ENCODE results near the gene DNMT1. TPM values are rescaled to one million over a fixed set of nuclear protein-coding genes. Genes with fewer than 3 reads are reported as not detected.

Gene DNMT1
- total RNA-seq, 1 donor from 2014 or later, result 333 TPM

DNA sequence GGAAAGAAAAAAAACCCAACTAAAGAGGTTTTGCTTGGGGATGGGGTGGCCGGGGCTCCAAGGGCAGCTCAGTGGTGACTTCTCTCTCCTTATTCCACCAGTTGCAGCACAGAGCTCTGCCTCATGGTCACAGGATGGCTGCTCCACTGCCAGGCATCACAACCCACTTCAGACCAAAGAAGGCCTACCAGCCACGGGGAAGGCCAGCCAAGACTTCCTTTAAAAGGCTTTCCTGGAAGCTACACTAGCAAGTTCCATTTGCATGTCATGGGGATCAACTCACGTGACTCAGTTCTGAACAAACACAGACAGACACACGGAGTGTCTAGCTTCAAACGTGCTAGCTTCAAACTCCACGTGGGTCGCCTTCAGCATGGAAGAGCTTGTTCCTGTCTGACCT lies 61.8 kb downstream of the DNMT1 start:
- Mint-ChIP-seq H3K4me1 (no peaks in the 10 kb centered on the region), H3K9me3 (no peaks in the 10 kb centered on the region), H3K4me3 (no peak overlapping the region), H3K36me3 (ENCODE audit: low read depth) (peaks cover 7% of the 10 kb centered on the region), H3K27me3 (ENCODE audit: low read depth) (no peaks in the 10 kb centered on the region), H3K27ac (ENCODE audit: unreplicated experiment) (no peak overlapping the region)
- no peak for DNase-seq (ENCODE audit: low read depth, low spot score)
- TF ChIP-seq, protein P1, sequence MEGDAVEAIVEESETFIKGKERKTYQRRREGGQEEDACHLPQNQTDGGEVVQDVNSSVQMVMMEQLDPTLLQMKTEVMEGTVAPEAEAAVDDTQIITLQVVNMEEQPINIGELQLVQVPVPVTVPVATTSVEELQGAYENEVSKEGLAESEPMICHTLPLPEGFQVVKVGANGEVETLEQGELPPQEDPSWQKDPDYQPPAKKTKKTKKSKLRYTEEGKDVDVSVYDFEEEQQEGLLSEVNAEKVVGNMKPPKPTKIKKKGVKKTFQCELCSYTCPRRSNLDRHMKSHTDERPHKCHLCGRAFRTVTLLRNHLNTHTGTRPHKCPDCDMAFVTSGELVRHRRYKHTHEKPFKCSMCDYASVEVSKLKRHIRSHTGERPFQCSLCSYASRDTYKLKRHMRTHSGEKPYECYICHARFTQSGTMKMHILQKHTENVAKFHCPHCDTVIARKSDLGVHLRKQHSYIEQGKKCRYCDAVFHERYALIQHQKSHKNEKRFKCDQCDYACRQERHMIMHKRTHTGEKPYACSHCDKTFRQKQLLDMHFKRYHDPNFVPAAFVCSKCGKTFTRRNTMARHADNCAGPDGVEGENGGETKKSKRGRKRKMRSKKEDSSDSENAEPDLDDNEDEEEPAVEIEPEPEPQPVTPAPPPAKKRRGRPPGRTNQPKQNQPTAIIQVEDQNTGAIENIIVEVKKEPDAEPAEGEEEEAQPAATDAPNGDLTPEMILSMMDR (conservative IDR thresholded peaks at IDR 0.05), result no peak

DNA sequence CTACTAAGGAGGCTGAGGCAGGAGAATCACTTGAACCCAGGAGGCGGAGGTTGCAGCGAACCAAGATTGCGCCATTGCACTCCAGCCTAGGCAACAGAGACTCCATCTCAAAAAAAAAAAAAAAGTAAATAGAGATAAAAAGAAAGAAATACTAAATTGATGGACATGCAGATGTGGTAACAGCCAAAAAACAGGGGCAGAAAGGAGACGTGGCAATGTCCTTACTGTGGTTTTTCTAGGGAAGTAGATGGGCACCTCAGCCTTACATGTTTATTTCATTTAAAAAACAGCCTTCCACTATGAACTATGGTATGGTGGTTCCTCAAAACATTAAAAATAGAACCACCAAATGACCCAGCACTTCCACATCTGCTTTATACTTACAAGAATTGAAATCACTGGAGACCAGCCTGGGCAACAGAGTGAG lies 68.5 kb downstream of the DNMT1 start:
- H3K27ac Mint-ChIP-seq (ENCODE audit: unreplicated experiment), result no peak overlapping the region
- peaks cover 4% of the 10 kb centered on the region for H3K36me3 Mint-ChIP-seq (ENCODE audit: low read depth)
- H3K27me3 Mint-ChIP-seq (ENCODE audit: low read depth), result no peaks in the 10 kb centered on the region
- TF ChIP-seq, protein P1 (conservative IDR thresholded peaks at IDR 0.05), result no peak
- no peak overlapping the region for H3K4me3 Mint-ChIP-seq
- H3K4me1 Mint-ChIP-seq, result no peaks in the 10 kb centered on the region
- no peaks in the 10 kb centered on the region for H3K9me3 Mint-ChIP-seq
- DNase-seq (ENCODE audit: low read depth, low spot score), result no peak

DNA sequence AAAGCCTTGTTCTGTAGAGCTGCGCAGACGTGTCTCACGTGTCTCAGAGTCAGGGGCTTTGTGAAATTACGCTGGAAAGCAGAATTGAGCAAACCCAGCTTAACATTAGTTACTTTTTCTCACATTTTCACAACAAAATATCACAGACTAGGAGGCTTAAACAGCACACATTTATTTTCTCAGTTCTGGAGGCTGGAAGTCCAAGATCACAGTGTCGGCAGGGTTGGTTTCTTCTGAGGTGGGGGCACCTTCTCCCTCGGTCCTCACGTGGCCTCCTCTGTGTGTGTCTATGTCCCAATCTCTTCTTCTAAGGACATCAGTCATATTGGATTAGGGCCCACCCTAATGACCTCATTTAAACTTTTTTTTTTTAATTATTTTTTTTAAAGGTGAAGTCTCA lies 70.3 kb downstream of the DNMT1 start:
- peak overlapping the region; percentile 26 for H3K4me3 Mint-ChIP-seq
- H3K27ac Mint-ChIP-seq (ENCODE audit: unreplicated experiment), result no peak overlapping the region
- H3K4me1 Mint-ChIP-seq, result peaks cover 5% of the 10 kb centered on the region
- H3K27me3 Mint-ChIP-seq (ENCODE audit: low read depth), result peaks cover 6% of the 10 kb centered on the region
- DNase-seq (ENCODE audit: low read depth, low spot score), result no peak
- TF ChIP-seq, protein P1 (conservative IDR thresholded peaks at IDR 0.05), result no peak
- no peaks in the 10 kb centered on the region for H3K9me3 Mint-ChIP-seq
- peaks cover 10% of the 10 kb centered on the region for H3K36me3 Mint-ChIP-seq (ENCODE audit: low read depth)

DNA sequence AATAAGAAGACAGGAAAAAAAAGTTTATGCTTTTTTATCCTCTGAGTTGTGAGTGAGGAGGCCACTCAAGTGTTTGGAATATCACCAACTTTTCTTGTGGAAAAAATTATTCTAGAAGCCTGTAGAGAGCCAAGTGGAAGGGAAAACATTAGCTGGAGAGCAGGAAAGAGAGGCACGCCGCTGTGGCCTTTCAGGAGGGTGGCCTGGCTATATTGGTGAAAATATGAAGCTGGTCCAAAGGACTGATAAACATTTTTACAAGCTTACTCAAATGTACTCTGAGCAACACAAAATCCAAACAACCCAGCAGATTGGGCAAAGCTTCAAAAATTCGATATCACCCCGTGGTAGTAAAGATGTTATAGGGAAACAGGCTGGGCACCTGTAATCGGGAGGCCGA lies 72.7 kb downstream of the DNMT1 start:
- TF ChIP-seq, protein P1 (conservative IDR thresholded peaks at IDR 0.05), result no peak
- H3K27me3 Mint-ChIP-seq (ENCODE audit: low read depth), result peaks cover 6% of the 10 kb centered on the region

DNA sequence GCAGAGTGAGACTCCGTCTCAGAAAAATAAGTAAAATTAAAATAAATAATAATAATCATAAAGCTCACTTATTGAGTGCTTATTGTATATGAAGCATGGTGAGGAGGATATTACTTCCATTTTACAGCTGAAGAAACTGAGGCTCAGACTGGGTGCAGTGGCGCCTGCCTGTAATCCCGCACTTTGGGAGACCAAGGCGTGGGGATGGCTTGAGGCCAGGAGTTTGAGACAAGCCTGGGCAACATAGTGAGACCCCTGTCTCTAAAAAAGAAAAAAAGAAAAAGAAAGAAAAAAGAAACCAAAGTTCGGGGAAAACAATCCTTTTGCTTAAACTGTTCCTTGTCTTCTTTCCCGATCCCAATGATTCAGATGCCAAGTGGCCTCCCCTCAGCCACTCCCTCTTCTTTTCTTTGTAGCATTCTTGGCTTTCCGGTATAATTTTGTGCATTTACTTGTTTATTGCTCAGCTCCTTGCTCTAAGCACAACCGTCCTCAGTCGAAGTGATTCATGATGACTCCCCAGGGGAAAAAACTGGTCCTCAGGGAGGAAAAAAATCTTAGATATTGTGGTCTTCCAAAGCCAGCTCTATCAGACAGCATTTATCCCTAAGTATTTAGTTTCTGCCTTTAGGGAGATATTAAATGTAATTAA lies 74.1 kb downstream of the DNMT1 start:
- peaks cover 9% of the 10 kb centered on the region for H3K27me3 Mint-ChIP-seq (ENCODE audit: low read depth)
- peak overlapping the region; percentile 78 for H3K4me3 Mint-ChIP-seq
- H3K36me3 Mint-ChIP-seq (ENCODE audit: low read depth), result peaks cover 10% of the 10 kb centered on the region
- H3K27ac Mint-ChIP-seq (ENCODE audit: unreplicated experiment), result no peak overlapping the region
- TF ChIP-seq, protein P1 (conservative IDR thresholded peaks at IDR 0.05), result no peak
- peaks cover 11% of the 10 kb centered on the region for H3K4me1 Mint-ChIP-seq
- H3K9me3 Mint-ChIP-seq, result no peaks in the 10 kb centered on the region
- no peak for DNase-seq (ENCODE audit: low read depth, low spot score)

More for the DNA sequence above, 72.7 kb downstream of the DNMT1 start:
- Mint-ChIP-seq H3K9me3 (no peaks in the 10 kb centered on the region), H3K27ac (ENCODE audit: unreplicated experiment) (no peak overlapping the region), H3K36me3 (ENCODE audit: low read depth) (peaks cover 10% of the 10 kb centered on the region), H3K4me1 (peaks cover 11% of the 10 kb centered on the region), H3K4me3 (peak overlapping the region; percentile 65)
- no peak for DNase-seq (ENCODE audit: low read depth, low spot score)

Data from neural crest cell (in vitro differentiated cells).